SK-N-SH (cell line): Measurements from ENCODE around the gene SPATA16. TPM values are rescaled to one million over a fixed set of nuclear protein-coding genes. Genes with fewer than 3 reads are reported as not detected.

Experiments used
- CTCF ChIA-PET: fragments of 300-600, 350-600 bp; formaldehyde crosslinking; extraction: SDS; loops from one replicate; lab custom pipeline; 2021; lab: Yijun Ruan, JAX
- POLR2A ChIA-PET: fragments of 350-600 bp; sonication (Branson Sonifier 250); formaldehyde crosslinking; extraction: SDS; loops from one replicate; lab custom pipeline; 2020; ENCODE audit warnings: antibody characterized with exemption, inconsistent platforms; lab: Yijun Ruan, JAX
- DNase-seq: peaks from one replicate; pipeline ENCODE4 v3.0.0; 2012
- H2AFZ ChIP-seq: fragments of 200-600 bp; sonication (generic); 2 replicates; pipeline ENCODE4 v1.8.1; 2016; ENCODE audit warnings: antibody characterized with exemption, mild to moderate bottlenecking, low read depth
- H3F3A ChIP-seq: fragments of 200-600 bp; sonication (generic); replicated peaks from 2 replicates; pipeline ENCODE3; 2016; ENCODE audit warnings: antibody characterized with exemption, mild to moderate bottlenecking; ENCODE audit not compliant: insufficient read depth
- H3K27ac ChIP-seq, 2 experiments: fragments of 200-500 bp in 1 of 2; fragments of 200-600 bp in 1 of 2; sonication (Bioruptor generic) in 1 of 2; sonication (generic), shearing (Covaris generic) in 1 of 2; 2 replicates each; pipeline versions ENCODE4 v1.5.1 to v1.6.1; 2014 to 2016; ENCODE audit warnings: low read depth in 2 of 2, inconsistent platforms in 1 of 2, low read length in 1 of 2, mild to moderate bottlenecking in 1 of 2, mixed read lengths in 1 of 2
- H3K27me3 ChIP-seq: fragments of 200-600 bp; sonication (generic), shearing (Covaris generic); 2 replicates; pipeline ENCODE4 v1.6.1; 2016; ENCODE audit warnings: mixed run types; ENCODE audit not compliant: insufficient read depth
- H3K36me3 ChIP-seq, 2 experiments: fragments of 200-500 bp in 1 of 2; fragments of 200-600 bp in 1 of 2; sonication (Bioruptor generic) in 1 of 2; sonication (generic) in 1 of 2; replicated peaks in 1 of 2; 2 replicates each; pipeline versions ENCODE3 to v1.5.1; 2014 to 2016; ENCODE audit warnings: low read length in 1 of 2, mild to moderate bottlenecking in 1 of 2; ENCODE audit not compliant: insufficient read depth in 2 of 2, control insufficient read depth in 1 of 2
- H3K4me1 ChIP-seq, 2 experiments: fragments of 200-500 bp in 1 of 2; fragments of 200-600 bp in 1 of 2; sonication (Bioruptor generic) in 1 of 2; sonication (generic), shearing (Covaris generic) in 1 of 2; 2 replicates each; pipeline versions ENCODE4 v1.5.1 to v1.6.1; 2014 to 2016; ENCODE audit warnings: low read depth in 1 of 2, low read length in 1 of 2, mixed run types in 1 of 2; ENCODE audit not compliant: insufficient read depth in 2 of 2, control insufficient read depth in 1 of 2
- H3K4me2 ChIP-seq: fragments of 200-600 bp; sonication (generic), shearing (Covaris generic); 2 replicates; pipeline ENCODE4 v1.6.1; 2017; ENCODE audit warnings: mixed run types
- H3K4me3 ChIP-seq, 2 experiments: fragments of 200-500 bp in 1 of 2; fragments of 200-600 bp in 1 of 2; sonication (Bioruptor generic) in 1 of 2; sonication (generic), shearing (Covaris generic) in 1 of 2; 2 replicates each; pipeline versions ENCODE4 v1.5.1 to v1.8.1; 2014 to 2016; ENCODE audit warnings: low read depth in 2 of 2, inconsistent platforms in 1 of 2, low read length in 1 of 2, mild to moderate bottlenecking in 1 of 2, mixed read lengths in 1 of 2, moderate library complexity in 1 of 2
- H3K79me2 ChIP-seq: fragments of 200-600 bp; sonication (generic); 2 replicates; pipeline ENCODE4 v1.8.1; 2017; ENCODE audit warnings: mild to moderate bottlenecking; ENCODE audit not compliant: insufficient read depth
- H3K9ac ChIP-seq: fragments of 200-600 bp; sonication (generic); 2 replicates; pipeline ENCODE4 v1.6.1; 2017; ENCODE audit warnings: mixed run types
- H3K9me2 ChIP-seq: fragments of 200-600 bp; sonication (generic); 2 replicates; pipeline ENCODE4 v1.6.1; 2017; ENCODE audit warnings: mixed run types
- H3K9me3 ChIP-seq: fragments of 200-600 bp; sonication (generic); 2 replicates; pipeline ENCODE4 v1.6.1; 2017; ENCODE audit warnings: mixed run types, mild to moderate bottlenecking, moderate library complexity
- H4K20me1 ChIP-seq: fragments of 200-600 bp; sonication (generic); 2 replicates; pipeline ENCODE4 v1.6.1; 2017; ENCODE audit warnings: mild to moderate bottlenecking, mixed run types; ENCODE audit not compliant: insufficient read depth
- ELF1 ChIP-seq: IDR thresholded peaks from 2 replicates; pipeline ENCODE4 v1.4.0; 2012
- FOXJ3 ChIP-seq: sonication (generic); formaldehyde crosslinking; IDR thresholded peaks from 2 replicates; pipeline ENCODE4 v1.5.1; 2020; ENCODE audit warnings: mild to moderate bottlenecking, missing genetic modification reagents
- GABPA ChIP-seq: IDR thresholded peaks from 2 replicates; pipeline ENCODE4 v1.4.0; 2012; ENCODE audit warnings: low read depth, mild to moderate bottlenecking
- PBX3 ChIP-seq: IDR thresholded peaks from 2 replicates; pipeline ENCODE4; 2012
- RAD21 ChIP-seq: IDR thresholded peaks from 2 replicates; pipeline ENCODE4 v1.6.1; 2012; ENCODE audit warnings: mild to moderate bottlenecking, low read length
- RCOR1 ChIP-seq: fragments of 150-350 bp; IDR thresholded peaks from 2 replicates; pipeline ENCODE4 v1.6.1; 2017; ENCODE audit warnings: antibody characterized with exemption, low read length
- RFX5 ChIP-seq: IDR thresholded peaks from 2 replicates; pipeline ENCODE4 v1.6.1; 2012; ENCODE audit warnings: mild to moderate bottlenecking, improper control_type of control experiment, low read length
- RXRA ChIP-seq: IDR thresholded peaks from 2 replicates; pipeline ENCODE4 v1.4.0; 2012; ENCODE audit warnings: low read depth, mild to moderate bottlenecking, borderline replicate concordance
- SMC3 ChIP-seq: IDR thresholded peaks from 2 replicates; pipeline ENCODE4 v1.6.1; 2012; ENCODE audit warnings: low read depth, low read length, improper control_type of control experiment
- WGBS: methylation state at CpG from one replicate; pipeline ENCODE4 v1.1.6; 2017; ENCODE audit warnings: low lambda C conversion rate; 5-methylcytosine and 5-hydroxymethylcytosine counted together
- polyA plus RNA-seq, 3 experiments: library from polyadenylated mRNA; depleted of rRNA; stranded (reverse); fragments of >200 nt; gene quantifications; 2 replicates each; pipeline ENCODE4 v1.2.3, GENCODE V29; 2012
- TF ChIP-seq, protein P1 (sequence below): fragments of 200-600 bp; sonication (generic); IDR thresholded peaks from 2 replicates; pipeline ENCODE4 v1.6.1; 2017; ENCODE audit warnings: antibody characterized with exemption, mild to moderate bottlenecking, moderate library complexity
- TF ChIP-seq, protein P2 (sequence below): fragments of 150-350 bp; IDR thresholded peaks from 2 replicates; pipeline ENCODE4 v1.6.1; 2016; ENCODE audit warnings: mild to moderate bottlenecking, low read depth, low read length
- TF ChIP-seq, protein P3 (sequence below): IDR thresholded peaks from 2 replicates; pipeline ENCODE4 v1.4.0; 2012; ENCODE audit warnings: low read depth

Gene SPATA16
- polyA plus RNA-seq, 1 of the 3 experiments (the other 2 are of a cell fraction) = not detected

DNA sequence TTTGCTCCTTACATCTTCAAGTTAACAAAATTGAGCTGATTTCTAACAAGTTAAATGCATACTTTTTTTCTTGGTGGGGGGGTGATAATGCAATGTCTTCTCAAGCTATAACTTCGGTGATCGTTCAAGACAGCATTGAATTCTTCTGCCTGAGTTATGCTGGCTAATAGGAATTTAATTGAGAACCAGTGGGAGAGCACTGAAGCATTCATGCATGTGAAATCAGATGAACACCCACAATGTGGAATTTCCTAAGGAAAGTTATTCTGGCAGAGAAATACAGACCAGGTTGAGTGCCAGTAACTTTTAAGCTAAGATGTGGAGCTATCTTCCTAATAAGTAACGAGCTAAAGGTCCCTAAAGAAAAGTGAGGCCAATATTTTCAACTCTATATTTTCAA is 3.0 kb downstream of the SPATA16 start:
- Histone ChIP-seq H4K20me1 (no peaks in the 10 kb centered on the region), H3K9me3 (no peaks in the 10 kb centered on the region), H3K27ac (no peak overlapping the region), H3K9me2 (no peaks in the 10 kb centered on the region), H3K4me3 (no peak overlapping the region), H3F3A (no peaks in the 10 kb centered on the region), H3K79me2 (no peaks in the 10 kb centered on the region), H2AFZ (no peak overlapping the region), H3K27me3 (no peaks in the 10 kb centered on the region), H3K4me1 (no peaks in the 10 kb centered on the region; a peak in 1 of 4 replicates), H3K36me3 (no peaks in the 10 kb centered on the region), H3K4me2 (no peak overlapping the region), H3K9ac (no peak overlapping the region)
- no peak for DNase-seq
- ChIA-PET CTCF (no interaction called here), POLR2A (no interaction called here)
- TF ChIP-seq, protein P1, sequence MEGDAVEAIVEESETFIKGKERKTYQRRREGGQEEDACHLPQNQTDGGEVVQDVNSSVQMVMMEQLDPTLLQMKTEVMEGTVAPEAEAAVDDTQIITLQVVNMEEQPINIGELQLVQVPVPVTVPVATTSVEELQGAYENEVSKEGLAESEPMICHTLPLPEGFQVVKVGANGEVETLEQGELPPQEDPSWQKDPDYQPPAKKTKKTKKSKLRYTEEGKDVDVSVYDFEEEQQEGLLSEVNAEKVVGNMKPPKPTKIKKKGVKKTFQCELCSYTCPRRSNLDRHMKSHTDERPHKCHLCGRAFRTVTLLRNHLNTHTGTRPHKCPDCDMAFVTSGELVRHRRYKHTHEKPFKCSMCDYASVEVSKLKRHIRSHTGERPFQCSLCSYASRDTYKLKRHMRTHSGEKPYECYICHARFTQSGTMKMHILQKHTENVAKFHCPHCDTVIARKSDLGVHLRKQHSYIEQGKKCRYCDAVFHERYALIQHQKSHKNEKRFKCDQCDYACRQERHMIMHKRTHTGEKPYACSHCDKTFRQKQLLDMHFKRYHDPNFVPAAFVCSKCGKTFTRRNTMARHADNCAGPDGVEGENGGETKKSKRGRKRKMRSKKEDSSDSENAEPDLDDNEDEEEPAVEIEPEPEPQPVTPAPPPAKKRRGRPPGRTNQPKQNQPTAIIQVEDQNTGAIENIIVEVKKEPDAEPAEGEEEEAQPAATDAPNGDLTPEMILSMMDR = no peak
- TF ChIP-seq, protein P2, sequence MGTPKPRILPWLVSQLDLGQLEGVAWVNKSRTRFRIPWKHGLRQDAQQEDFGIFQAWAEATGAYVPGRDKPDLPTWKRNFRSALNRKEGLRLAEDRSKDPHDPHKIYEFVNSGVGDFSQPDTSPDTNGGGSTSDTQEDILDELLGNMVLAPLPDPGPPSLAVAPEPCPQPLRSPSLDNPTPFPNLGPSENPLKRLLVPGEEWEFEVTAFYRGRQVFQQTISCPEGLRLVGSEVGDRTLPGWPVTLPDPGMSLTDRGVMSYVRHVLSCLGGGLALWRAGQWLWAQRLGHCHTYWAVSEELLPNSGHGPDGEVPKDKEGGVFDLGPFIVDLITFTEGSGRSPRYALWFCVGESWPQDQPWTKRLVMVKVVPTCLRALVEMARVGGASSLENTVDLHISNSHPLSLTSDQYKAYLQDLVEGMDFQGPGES = no peak
- TF ChIP-seq GABPA = no peak
- TF ChIP-seq SMC3 = no peak
- no peak for TF ChIP-seq RFX5
- TF ChIP-seq FOXJ3 = no peak
- no peak for TF ChIP-seq RCOR1
- TF ChIP-seq, protein P3, sequence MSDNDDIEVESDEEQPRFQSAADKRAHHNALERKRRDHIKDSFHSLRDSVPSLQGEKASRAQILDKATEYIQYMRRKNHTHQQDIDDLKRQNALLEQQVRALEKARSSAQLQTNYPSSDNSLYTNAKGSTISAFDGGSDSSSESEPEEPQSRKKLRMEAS = no peak
- TF ChIP-seq PBX3 = no peak
- no peak for TF ChIP-seq ELF1
- WGBS = 23% methylated on average over 3 of the region's 3 CpGs

DNA sequence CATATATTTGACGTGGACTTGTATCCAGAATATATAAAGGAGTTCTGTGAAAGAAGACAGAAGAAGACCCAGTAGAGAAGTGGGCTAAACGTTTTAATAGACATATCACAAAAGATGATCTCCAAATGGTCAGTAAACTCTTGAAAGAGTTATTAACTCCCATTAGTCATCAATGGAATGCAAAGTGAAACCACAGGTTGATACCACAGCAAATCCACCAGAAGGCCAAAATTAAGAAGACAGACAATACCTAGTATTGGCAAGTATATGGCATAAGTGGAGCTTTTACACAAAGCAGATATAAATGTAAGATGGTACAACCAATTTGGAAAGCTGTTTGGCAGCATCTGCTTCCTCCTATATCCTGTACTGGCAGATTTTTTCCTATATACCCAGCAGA is 6.0 kb downstream of the SPATA16 start:
- Histone ChIP-seq H3F3A (no peaks in the 10 kb centered on the region), H3K79me2 (no peaks in the 10 kb centered on the region), H3K4me2 (no peak overlapping the region), H3K27me3 (no peaks in the 10 kb centered on the region), H4K20me1 (no peaks in the 10 kb centered on the region), H2AFZ (no peak overlapping the region), H3K9me2 (no peaks in the 10 kb centered on the region), H3K9ac (no peak overlapping the region), H3K4me3 (no peak overlapping the region), H3K27ac (no peak overlapping the region), H3K9me3 (no peaks in the 10 kb centered on the region; the same call in 1 of the 2 replicates), H3K4me1 (no peaks in the 10 kb centered on the region; a peak in 1 of 4 replicates), H3K36me3 (no peaks in the 10 kb centered on the region)
- CTCF ChIA-PET = interaction anchor here (1.0 kb wide), 1 partner anchor 20 kb away, joined by 4 read pairs; no protein-coding TSS in a partner anchor
- TF ChIP-seq, protein P3 = no peak
- TF ChIP-seq ELF1 (no peak), RXRA (no peak), RAD21 (no peak)
- 2% methylated on average over 2 of the region's 2 CpGs for WGBS
- DNase-seq = no peak
- POLR2A ChIA-PET = no interaction called here
